Bone marrow (tissue), 2 donors: Measurements from ENCODE around the gene PCDHGB7.
"Not testable (repeated sequence)": the region's sequence is repeated elsewhere in the genome, so short reads cannot be mapped to it uniquely, and the experiment has no call there.

ENCODE experiments used
- DNase-seq, 2 donors: peaks; one replicate each; lab custom pipeline; 2025; lab: John Stamatoyannopoulos, UW

PCDHGB7 gene

GRCh38 chr5:141417494-141418172 lies at the start of gene PCDHGB7:
Gene PCDHGB7, plus strand, starts transcription at chr5:141417677. Its CDS starts 183 bp downstream, at chr5:141417860.
- DNase-seq, result peak in 1 of 2 donors; percentile 38

GRCh38 chr5:141369994-141370848 lies 47.3 kb upstream of the PCDHGB7 start, which contains the start of gene PCDHGB3:
Gene PCDHGB3, plus strand, starts transcription at chr5:141370242. Its CDS starts 153 bp downstream, at chr5:141370395.
- no peak for DNase-seq

GRCh38 chr5:141371572-141372475 lies 45.7 kb upstream of the PCDHGB7 start:
- no peak for DNase-seq

GRCh38 chr5:141373673-141374317 lies 43.7 kb upstream of the PCDHGB7 start, which contains the start of gene PCDHGA6:
Gene PCDHGA6, plus strand, starts transcription at chr5:141373891. Its CDS starts 193 bp downstream, at chr5:141374084.
- DNase-seq, result no peak

GRCh38 chr5:141374627-141375026 lies 42.9 kb upstream of the PCDHGB7 start:
- DNase-seq, result no peak

GRCh38 chr5:141375444-141376155 lies 41.9 kb upstream of the PCDHGB7 start:
- DNase-seq, result not testable (repeated sequence)

- no peak for DNase-seq
Observed at GRCh38 chr5:141382469-141383294, 34.8 kb upstream of the PCDHGB7 start, which contains the start of gene PCDHGA7. Gene PCDHGA7, plus strand, starts transcription at chr5:141382742. Its CDS starts 158 bp downstream, at chr5:141382900.

GRCh38 chr5:141383345-141383744 lies 34.1 kb upstream of the PCDHGB7 start:
- DNase-seq, result no peak

GRCh38 chr5:141384471-141385267 lies 32.8 kb upstream of the PCDHGB7 start:
- DNase-seq, result no peak

- not testable (repeated sequence) for DNase-seq
Observed at GRCh38 chr5:141387557-141388311, 29.7 kb upstream of the PCDHGB7 start, which contains the start of gene PCDHGB4. Gene PCDHGB4, plus strand, starts transcription at chr5:141387698. Its CDS starts 187 bp downstream, at chr5:141387885.

GRCh38 chr5:141388661-141389060 lies 28.8 kb upstream of the PCDHGB7 start:
- no peak for DNase-seq

- no peak for DNase-seq
Observed at GRCh38 chr5:141389153-141390042, 28.1 kb upstream of the PCDHGB7 start.

- DNase-seq, result no peak
Observed at GRCh38 chr5:141392429-141393198, 24.9 kb upstream of the PCDHGB7 start, which contains the start of gene PCDHGA8. Gene PCDHGA8, plus strand, starts transcription at chr5:141392633. Its CDS starts 181 bp downstream, at chr5:141392814.

GRCh38 chr5:141393267-141393666 lies 24.2 kb upstream of the PCDHGB7 start:
- no peak for DNase-seq

- not testable (repeated sequence) for DNase-seq
Observed at GRCh38 chr5:141394401-141395187, 22.9 kb upstream of the PCDHGB7 start.
